ENCODE measurements around the gene RRP1.

Gene RRP1

DNA sequence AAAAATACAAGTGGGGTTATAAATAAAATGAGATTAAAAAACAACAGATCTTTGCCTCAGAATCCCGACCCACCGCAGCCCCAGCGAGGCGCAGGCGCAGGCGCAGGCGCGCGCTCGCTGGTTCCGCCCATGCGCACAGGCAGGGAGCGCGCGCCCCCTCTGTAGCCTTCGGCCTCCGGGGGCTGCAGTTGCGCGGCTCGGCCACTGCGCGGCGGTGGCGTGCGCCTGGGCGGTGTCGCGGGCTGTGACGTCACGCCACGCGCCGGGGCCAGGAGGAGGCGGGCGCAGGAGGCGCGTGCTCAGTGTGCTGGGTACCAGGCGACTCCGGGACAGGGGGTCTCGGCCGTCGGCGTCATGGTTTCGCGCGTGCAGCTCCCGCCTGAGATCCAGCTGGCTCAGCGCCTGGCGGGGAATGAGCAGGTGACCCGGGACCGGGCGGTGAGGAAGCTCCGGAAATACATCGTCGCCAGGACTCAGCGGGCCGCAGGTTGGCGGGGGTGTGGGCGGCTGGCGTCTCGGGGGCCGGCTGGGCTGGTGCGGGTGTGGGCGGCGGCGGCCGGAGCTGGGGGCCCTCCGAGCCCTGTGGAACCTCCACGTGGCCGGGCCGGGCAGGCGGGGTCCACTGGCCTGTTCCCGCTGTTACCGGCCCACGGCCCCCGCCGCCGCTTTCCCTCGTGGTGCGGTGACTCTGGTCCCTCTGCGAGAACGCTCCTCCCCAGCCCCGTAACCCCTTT, at the start of gene RRP1:
RRP1 (plus strand) TSS at position 302 of the 734 bp plus-strand sequence; CDS start at position 355, 53 bp downstream.
- peak; percentile 96 for DNase-seq (ENCODE audit: low read depth, low spot score)

DNA sequence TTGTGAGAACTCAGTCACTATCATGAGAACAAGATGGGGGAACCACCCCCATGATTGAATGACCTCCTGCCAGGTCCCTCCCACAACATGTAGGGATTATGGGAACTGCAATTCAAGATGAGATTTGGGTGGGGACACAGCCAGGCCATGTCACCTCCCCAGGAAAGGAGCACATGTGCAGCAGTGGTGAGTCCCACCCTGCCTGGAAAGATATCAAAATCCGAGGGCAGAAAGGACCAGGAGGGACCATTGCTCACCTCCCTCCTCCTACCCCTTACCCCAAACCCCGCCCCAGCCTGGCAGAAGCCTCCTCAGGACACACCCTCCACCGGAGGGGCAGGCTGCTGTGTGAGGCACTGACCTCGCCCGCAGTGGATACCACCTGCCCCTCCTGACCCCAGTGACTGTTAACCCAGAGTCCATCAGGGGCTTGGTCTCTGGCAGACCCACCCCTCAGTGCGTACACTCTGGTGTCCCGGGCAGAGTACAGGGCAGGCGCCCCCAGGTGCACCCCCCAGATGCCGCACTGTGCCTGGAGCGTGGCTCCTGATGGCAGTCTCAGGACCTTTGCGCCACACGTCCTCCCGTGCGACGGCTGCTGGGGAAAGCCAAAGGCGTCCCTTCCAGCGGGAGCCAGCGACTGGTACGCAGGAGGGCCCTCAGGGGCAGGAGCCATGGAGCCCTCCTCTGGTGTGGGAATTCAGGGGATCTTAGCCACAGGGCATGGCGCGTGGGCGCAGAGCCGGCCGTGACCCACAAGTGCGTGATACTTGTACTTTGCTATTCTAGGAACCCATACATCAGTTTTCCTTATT, 49.5 kb upstream of the RRP1 start:
- no peak for DNase-seq (ENCODE audit: low read depth, low spot score)

DNA sequence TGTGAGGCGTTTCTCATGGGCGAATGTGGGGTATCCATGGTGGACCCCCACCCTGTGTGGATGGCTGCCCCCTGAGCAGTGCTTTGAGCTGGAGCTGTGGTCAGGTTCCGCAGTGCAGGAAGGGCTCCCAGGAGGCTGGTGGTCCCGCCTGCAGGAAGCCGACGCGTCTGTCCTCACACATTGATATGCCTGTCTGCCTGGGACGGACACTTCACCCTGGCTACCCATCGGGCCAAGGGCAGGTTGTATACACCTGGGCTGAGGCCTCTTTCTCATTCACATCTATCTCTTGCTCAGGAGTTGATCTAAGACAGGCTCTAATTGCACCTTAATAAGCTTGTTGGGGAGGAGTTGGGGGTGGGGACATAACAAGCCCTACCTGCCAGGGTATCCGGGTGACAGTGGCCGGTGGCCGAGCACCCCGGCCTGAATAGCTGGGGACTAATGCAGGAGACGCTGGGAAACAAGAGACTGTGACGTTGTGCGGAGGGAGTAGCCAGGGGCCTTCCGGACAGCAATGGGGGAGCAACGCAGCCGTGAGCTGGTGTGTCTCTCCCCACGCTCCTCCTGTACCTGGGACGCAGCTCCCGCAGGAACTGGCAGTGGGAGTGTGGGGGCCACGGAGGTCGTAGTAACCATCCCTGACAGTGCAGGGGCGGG, 48.8 kb upstream of the RRP1 start:
- peak; percentile 70 for DNase-seq (ENCODE audit: low read depth, low spot score)

- DNase-seq (ENCODE audit: low read depth, low spot score) = peak; percentile 28
Measured at GRCh38 chr21:43741423-43742096, 47.8 kb upstream of the RRP1 start.

- DNase-seq (ENCODE audit: low read depth, low spot score) = no peak
Measured at GRCh38 chr21:43743947-43744346, 45.4 kb upstream of the RRP1 start.

GRCh38 chr21:43744725-43745124, 44.7 kb upstream of the RRP1 start:
- DNase-seq (ENCODE audit: low read depth, low spot score) = no peak

DNA sequence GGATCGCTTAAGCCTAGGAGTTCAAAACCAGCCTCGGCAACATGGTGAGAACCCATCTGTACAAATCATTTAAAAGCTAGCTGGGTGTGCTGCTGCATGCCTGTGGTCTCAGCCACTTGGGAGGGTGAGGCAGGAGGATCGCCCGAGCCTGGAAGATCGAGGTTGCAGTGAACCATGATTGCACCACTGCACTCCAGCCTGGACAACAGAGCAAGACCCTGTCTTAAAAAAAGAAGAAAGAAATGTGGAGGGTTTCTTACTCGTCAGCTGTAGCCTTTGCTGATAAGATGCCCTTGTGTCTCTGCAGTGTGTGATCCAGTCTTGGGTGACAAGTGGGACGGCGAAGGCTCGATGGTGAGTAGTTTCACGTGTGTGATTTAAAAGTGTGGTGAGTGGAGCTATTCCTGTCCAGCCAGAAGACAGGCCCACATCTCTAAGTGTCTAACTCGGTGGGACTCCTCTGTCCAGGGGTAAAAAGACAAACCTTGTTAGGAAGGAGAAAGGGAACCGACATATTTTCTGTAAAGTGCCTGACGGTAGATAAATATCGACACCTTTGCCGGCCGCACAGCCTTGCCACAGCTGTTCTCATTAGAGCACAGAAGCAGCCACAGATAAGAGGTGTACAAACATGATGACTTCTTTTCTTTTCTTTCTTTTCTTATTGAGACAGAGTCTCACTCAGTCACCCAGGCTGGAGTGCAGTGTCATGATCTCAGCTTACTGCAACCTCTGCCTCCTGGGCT, 43.4 kb upstream of the RRP1 start:
- no peak for DNase-seq (ENCODE audit: low read depth, low spot score)

DNA sequence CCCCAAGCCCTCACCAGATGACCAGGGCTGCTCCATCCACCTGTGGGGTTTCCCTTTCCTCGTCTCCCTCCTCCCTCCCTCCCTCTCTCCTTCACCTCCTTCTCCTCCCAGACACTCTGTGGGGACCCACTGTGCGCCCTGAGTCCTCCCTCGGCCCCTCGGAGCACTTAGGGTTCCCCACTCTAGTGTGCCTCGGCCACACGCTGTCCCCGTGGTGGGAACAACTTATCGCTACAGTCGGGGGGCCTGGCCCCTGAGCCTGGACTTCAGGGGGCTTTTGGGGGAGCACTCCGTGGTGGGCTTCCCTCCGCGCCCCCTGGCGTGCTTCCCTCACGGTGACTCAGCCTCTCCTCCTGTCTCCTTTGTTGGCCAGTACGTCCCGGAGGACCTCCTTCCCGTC, 40.8 kb upstream of the RRP1 start:
- DNase-seq (ENCODE audit: low read depth, low spot score) = no peak

DNA sequence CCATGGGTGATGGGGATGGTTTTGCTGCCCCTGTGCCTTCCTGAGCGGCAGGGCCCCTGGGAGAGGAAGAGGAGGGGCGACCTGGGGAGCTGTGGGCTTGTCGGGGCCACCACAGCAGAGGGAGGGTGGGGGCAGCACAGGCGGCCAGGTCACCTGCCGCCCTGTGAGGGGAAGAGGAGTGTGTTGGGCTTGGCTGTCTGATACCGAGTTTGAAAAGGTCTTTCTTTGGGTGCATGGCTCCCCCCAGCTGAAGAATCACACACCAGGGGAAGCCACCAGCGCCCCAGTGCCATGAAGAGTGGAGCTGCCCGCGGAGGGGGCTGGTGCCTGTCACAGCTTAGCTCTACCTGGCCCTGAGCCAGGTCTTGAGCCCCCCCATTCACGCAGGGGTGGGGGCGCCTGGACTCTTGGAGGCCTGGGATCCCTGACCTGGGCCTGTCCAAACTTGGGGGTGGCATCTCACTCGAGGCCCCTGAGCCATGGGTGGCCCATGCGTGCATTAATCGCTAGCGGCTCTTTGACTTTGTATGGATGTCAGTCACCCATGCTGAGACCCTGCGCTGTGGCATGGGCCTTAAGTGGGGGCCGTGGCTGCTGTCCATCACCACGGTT, 39.6 kb upstream of the RRP1 start:
- DNase-seq (ENCODE audit: low read depth, low spot score) = no peak

DNA sequence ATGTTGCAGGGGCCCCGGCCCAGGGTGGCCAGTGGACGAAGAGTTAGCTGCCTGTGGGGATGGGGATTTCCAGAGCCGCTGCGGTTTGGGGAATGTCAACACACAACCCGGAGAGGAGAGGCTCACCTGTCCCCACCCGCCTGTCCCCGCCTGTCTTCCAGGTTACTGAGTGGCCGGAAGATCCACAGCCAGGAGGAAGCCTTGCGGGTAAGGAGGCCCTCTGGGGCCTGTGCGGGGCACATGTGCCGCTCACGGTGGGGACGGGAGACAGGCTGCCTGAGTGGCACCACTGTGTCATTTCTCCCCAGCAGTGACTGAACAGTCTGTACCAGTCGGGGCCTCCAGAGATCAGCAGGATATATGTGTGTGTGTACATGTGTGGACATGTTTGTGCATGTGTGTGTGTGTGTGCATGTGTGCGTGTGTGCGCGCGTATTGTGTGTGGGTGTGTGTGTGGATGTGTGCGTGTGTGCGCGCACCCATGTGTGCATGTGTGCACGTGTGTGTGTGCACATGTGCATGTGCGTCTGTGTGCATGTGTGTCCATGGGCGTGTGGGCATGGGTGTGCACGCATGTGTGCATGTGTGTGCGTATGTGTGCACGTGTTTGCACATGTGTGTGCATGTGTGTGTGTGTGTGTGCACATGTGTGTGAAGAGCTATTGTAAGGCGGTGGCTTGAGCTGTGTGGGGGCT, 38.9 kb upstream of the RRP1 start:
- DNase-seq (ENCODE audit: low read depth, low spot score) = no peak

DNA sequence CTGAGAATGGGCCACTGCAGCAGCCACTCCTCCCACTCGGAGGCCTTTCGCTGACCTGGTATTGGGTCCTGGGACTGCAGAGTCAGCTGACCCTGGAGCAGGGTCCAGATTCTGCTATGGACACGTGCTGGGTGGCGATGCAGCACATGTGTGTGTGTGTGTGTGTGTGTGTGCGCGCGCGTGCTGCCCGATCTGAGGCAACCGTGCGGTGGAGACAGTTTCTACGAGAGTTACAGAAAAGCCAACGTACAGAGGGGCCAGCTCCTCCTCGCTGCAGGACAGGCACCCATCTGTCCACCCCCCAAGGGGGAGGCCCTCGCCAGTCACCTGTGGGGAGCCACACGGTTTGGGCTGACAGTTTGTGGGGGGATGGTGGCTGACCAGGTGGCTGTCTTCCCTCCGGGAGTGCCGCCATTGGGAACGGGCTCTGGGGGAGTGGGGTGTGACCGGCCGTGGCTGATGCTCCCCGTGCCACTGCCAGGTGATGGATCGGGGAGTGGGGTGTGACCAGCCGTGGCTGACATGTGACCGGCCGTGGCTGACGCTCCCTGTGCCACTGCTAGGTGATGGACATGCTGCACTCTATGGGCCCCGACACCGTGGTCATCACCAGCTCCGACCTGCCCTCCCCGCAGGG, 37.3 kb upstream of the RRP1 start:
- no peak for DNase-seq (ENCODE audit: low read depth, low spot score)

DNA sequence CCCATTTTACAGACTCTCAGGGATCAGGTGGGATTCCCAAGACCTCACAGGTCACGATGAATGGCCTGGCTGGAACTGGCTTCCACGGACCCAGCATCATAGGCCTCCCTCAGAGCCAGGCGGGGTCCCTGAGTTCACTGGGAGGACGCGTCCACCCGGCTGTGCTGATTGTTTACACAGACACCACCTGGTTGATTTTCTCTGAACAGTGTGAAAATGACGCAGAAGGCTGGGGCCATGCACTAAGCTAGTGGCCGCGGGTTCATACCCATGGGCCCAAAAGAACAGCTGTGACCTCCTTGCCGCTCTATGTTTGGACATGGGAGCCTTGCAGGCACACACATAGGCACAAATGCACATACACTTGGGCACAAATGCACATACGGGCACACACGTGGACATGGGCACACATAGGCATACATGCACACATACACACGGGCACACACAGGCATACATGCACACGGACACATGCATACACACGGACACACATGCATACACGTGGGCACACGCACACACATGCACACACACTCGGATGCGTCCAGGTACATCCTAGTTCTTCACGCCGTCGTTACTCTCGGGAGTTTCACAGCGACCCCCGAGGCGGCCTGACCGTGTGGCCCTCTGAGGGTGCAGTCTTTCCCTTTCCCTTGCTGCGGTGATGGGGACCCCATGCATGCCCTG, 36.5 kb upstream of the RRP1 start:
- no peak for DNase-seq (ENCODE audit: low read depth, low spot score)

DNA sequence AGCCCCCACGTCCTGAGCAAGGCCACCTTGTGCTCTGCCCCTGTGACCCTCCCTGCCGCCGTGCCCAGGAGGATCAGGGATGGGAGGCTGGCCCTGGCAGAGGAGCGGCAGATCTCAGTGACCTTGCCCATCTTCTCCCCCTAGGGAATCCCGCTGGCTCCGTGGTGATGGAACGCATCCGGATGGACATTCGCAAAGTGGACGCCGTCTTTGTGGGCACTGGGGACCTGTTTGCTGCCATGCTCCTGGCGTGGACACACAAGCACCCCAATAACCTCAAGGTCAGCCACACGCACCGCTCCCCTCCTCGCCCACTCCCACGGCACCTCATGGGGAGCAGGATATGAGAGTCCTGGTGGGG, 36.0 kb upstream of the RRP1 start:
- DNase-seq (ENCODE audit: low read depth, low spot score) = no peak

GRCh38 chr21:43754948-43755781, 34.2 kb upstream of the RRP1 start:
- DNase-seq (ENCODE audit: low read depth, low spot score) = no peak

- no peak for DNase-seq (ENCODE audit: low read depth, low spot score)
Measured at GRCh38 chr21:43755820-43756594, 33.4 kb upstream of the RRP1 start.

DNA sequence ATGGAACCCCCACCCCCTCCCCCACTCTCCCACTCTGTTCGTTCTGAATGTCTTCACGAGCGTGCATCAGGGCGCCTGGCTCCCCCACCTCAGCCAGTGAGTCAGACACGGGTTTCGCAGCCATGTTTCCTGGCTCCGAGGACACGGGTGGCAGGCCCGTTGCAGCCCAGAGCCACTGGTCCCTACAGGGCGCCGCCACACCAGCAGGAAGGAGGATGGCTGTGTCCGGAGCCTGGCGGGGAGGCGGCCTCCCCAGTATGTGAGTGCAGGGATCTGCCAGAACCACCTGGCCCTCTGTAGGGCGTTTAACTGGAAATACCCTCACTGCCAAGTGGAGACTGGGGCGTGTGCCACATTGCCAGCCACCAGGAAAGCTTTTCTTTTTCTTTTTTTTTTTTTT, 31.8 kb upstream of the RRP1 start:
- no peak for DNase-seq (ENCODE audit: low read depth, low spot score)

DNA sequence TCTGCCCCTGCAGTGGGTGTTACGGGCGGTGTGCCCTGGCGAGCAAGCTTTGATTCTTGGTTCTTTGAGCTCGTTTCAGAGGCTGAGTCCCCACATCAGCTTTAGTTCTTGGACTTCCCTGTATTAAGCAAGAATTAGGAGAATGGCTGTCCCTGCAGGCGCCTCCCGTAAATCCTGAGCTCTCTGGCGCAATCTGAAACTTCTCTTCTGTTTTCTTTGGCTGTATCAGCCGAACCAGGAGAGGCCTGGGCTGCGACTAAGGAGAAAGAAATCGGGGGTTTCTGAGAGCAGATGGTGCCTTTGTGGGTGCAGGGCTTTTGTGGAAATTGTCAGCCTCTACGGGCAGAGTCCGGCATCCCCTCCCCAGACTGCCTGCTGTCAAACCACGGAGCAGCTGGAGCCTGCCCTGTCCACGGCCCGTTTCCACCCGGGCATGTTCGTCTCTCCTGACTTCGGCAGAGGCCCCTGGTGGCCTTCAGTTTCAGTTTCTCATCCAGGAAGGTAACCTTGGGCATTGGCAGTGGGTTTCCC, 31.2 kb upstream of the RRP1 start:
- DNase-seq (ENCODE audit: low read depth, low spot score) = no peak
